ENCODE results near the gene RAB18. TPM values are rescaled to one million over a fixed set of nuclear protein-coding genes. Genes with fewer than 3 reads are reported as not detected.

Gene RAB18
- total and polyA plus RNA-seq, 2 experiments from 2014 or later: 35.5 to 77.2 TPM

DNA sequence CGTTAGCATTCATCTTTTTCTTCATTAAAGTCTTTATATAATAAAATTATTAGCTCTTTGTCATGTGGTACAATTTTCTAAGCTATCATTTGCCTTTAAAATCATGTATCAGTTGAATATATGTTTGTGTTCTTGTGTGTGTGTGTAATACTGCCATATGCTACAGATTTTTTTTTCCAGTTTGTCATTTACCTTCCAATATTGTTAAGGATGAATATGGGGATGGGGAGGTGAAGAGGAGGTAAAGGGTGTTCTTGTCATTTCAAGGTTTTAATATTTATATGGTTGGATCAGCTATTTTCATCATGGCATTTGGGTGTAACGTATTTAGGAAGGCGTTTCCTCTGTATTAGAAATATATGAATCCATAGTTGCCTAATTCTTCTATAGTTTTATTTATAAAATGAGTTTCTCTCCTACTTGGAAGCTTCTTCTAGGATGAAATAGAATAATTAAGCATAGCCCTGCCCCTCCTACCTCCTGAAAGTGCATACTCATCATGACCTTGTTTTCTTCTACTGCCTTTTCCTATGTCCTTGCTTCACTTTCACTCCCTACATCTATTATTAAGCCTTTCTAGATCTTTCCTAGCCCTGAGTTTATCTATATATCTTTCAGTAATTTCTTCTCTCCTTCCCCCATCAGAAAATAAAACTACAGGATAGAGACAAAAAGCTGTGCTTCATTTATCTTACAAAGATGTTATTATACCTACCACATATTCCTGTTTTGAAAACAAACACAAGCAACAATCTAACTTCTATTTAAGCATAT, 25.1 kb downstream of the RAB18 start:
- H3K9me2 ChIP-seq (ENCODE audit: insufficient read depth): no peaks in the 10 kb centered on the region
- ATAC-seq (no peak), DNase-seq (ENCODE audit: low spot score) (no peak)
- no peaks in the 10 kb centered on the region for H3K9me3 Mint-ChIP-seq
- TF ChIP-seq, protein P1, sequence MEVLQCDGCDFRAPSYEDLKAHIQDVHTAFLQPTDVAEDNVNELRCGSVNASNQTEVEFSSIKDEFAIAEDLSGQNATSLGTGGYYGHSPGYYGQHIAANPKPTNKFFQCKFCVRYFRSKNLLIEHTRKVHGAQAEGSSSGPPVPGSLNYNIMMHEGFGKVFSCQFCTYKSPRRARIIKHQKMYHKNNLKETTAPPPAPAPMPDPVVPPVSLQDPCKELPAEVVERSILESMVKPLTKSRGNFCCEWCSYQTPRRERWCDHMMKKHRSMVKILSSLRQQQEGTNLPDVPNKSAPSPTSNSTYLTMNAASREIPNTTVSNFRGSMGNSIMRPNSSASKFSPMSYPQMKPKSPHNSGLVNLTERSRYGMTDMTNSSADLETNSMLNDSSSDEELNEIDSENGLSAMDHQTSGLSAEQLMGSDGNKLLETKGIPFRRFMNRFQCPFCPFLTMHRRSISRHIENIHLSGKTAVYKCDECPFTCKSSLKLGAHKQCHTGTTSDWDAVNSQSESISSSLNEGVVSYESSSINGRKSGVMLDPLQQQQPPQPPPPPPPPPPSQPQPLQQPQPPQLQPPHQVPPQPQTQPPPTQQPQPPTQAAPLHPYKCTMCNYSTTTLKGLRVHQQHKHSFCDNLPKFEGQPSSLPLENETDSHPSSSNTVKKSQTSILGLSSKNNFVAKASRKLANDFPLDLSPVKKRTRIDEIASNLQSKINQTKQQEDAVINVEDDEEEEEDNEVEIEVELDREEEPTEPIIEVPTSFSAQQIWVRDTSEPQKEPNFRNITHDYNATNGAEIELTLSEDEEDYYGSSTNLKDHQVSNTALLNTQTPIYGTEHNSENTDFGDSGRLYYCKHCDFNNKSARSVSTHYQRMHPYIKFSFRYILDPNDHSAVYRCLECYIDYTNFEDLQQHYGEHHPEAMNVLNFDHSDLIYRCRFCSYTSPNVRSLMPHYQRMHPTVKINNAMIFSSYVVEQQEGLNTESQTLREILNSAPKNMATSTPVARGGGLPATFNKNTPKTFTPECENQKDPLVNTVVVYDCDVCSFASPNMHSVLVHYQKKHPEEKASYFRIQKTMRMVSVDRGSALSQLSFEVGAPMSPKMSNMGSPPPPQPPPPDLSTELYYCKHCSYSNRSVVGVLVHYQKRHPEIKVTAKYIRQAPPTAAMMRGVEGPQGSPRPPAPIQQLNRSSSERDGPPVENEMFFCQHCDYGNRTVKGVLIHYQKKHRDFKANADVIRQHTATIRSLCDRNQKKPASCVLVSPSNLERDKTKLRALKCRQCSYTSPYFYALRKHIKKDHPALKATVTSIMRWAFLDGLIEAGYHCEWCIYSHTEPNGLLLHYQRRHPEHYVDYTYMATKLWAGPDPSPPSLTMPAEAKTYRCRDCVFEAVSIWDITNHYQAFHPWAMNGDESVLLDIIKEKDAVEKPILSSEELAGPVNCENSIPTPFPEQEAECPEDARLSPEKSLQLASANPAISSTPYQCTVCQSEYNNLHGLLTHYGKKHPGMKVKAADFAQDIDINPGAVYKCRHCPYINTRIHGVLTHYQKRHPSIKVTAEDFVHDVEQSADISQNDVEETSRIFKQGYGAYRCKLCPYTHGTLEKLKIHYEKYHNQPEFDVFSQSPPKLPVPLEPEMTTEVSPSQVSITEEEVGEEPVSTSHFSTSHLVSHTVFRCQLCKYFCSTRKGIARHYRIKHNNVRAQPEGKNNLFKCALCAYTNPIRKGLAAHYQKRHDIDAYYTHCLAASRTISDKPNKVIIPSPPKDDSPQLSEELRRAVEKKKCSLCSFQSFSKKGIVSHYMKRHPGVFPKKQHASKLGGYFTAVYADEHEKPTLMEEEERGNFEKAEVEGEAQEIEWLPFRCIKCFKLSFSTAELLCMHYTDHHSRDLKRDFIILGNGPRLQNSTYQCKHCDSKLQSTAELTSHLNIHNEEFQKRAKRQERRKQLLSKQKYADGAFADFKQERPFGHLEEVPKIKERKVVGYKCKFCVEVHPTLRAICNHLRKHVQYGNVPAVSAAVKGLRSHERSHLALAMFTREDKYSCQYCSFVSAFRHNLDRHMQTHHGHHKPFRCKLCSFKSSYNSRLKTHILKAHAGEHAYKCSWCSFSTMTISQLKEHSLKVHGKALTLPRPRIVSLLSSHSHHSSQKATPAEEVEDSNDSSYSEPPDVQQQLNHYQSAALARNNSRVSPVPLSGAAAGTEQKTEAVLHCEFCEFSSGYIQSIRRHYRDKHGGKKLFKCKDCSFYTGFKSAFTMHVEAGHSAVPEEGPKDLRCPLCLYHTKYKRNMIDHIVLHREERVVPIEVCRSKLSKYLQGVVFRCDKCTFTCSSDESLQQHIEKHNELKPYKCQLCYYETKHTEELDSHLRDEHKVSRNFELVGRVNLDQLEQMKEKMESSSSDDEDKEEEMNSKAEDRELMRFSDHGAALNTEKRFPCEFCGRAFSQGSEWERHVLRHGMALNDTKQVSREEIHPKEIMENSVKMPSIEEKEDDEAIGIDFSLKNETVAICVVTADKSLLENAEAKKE (CRISPR knock-in tag; IDR thresholded peaks at IDR 0.05): no peak
- no peak for TF ChIP-seq POLR2AphosphoS5 (IDR thresholded peaks at IDR 0.05; ENCODE audit: low read depth)
- TF ChIP-seq, protein P2, sequence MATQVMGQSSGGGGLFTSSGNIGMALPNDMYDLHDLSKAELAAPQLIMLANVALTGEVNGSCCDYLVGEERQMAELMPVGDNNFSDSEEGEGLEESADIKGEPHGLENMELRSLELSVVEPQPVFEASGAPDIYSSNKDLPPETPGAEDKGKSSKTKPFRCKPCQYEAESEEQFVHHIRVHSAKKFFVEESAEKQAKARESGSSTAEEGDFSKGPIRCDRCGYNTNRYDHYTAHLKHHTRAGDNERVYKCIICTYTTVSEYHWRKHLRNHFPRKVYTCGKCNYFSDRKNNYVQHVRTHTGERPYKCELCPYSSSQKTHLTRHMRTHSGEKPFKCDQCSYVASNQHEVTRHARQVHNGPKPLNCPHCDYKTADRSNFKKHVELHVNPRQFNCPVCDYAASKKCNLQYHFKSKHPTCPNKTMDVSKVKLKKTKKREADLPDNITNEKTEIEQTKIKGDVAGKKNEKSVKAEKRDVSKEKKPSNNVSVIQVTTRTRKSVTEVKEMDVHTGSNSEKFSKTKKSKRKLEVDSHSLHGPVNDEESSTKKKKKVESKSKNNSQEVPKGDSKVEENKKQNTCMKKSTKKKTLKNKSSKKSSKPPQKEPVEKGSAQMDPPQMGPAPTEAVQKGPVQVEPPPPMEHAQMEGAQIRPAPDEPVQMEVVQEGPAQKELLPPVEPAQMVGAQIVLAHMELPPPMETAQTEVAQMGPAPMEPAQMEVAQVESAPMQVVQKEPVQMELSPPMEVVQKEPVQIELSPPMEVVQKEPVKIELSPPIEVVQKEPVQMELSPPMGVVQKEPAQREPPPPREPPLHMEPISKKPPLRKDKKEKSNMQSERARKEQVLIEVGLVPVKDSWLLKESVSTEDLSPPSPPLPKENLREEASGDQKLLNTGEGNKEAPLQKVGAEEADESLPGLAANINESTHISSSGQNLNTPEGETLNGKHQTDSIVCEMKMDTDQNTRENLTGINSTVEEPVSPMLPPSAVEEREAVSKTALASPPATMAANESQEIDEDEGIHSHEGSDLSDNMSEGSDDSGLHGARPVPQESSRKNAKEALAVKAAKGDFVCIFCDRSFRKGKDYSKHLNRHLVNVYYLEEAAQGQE (IDR thresholded peaks at IDR 0.05; ENCODE audit: unreplicated experiment): no peak
- no peak for TF ChIP-seq ZNF114 (CRISPR knock-in tag; IDR thresholded peaks at IDR 0.05)
- no peak for TF ChIP-seq EZH2phosphoT487 (IDR thresholded peaks at IDR 0.05; ENCODE audit: unreplicated experiment)
- TF ChIP-seq ZNF331 (CRISPR knock-in tag; IDR thresholded peaks at IDR 0.05; ENCODE audit: low read depth): no peak
- TF ChIP-seq, protein P3, sequence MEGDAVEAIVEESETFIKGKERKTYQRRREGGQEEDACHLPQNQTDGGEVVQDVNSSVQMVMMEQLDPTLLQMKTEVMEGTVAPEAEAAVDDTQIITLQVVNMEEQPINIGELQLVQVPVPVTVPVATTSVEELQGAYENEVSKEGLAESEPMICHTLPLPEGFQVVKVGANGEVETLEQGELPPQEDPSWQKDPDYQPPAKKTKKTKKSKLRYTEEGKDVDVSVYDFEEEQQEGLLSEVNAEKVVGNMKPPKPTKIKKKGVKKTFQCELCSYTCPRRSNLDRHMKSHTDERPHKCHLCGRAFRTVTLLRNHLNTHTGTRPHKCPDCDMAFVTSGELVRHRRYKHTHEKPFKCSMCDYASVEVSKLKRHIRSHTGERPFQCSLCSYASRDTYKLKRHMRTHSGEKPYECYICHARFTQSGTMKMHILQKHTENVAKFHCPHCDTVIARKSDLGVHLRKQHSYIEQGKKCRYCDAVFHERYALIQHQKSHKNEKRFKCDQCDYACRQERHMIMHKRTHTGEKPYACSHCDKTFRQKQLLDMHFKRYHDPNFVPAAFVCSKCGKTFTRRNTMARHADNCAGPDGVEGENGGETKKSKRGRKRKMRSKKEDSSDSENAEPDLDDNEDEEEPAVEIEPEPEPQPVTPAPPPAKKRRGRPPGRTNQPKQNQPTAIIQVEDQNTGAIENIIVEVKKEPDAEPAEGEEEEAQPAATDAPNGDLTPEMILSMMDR (conservative IDR thresholded peaks at IDR 0.05; ENCODE audit: low read depth in 2 of 2): no peak
- no peak for TF ChIP-seq CREB1 (CRISPR knock-in tag; IDR thresholded peaks at IDR 0.05; ENCODE audit: low read depth)
- TF ChIP-seq, protein P4, sequence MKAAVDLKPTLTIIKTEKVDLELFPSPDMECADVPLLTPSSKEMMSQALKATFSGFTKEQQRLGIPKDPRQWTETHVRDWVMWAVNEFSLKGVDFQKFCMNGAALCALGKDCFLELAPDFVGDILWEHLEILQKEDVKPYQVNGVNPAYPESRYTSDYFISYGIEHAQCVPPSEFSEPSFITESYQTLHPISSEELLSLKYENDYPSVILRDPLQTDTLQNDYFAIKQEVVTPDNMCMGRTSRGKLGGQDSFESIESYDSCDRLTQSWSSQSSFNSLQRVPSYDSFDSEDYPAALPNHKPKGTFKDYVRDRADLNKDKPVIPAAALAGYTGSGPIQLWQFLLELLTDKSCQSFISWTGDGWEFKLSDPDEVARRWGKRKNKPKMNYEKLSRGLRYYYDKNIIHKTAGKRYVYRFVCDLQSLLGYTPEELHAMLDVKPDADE (IDR thresholded peaks at IDR 0.05): no peak
- TF ChIP-seq NANOG (IDR thresholded peaks at IDR 0.05; ENCODE audit: borderline replicate concordance): no peak
- TF ChIP-seq JUNB (IDR thresholded peaks at IDR 0.05; ENCODE audit: unreplicated experiment): no peak
- no peak for TF ChIP-seq EZH2 (IDR thresholded peaks at IDR 0.05; ENCODE audit: low read depth, unreplicated experiment)
- TF ChIP-seq STAT1 (IDR thresholded peaks at IDR 0.05; ENCODE audit: unreplicated experiment): no peak
- peaks cover 39% of the 10 kb centered on the region; the same call in 1 of the 2 replicates for H3K79me2 ChIP-seq (replicated peaks; ENCODE audit: insufficient read depth)
- H3K4me1 Mint-ChIP-seq: peaks cover 27% of the 10 kb centered on the region
- H3K27ac ChIP-seq (ENCODE audit: low read depth): no peak overlapping the region
- H3K36me3 ChIP-seq (ENCODE audit: insufficient read depth): no peaks in the 10 kb centered on the region
- H4K20me1 ChIP-seq (replicated peaks; ENCODE audit: insufficient read depth): no peaks in the 10 kb centered on the region
- peak overlapping the region; percentile 96 for H3K27ac Mint-ChIP-seq
- peaks cover 11% of the 10 kb centered on the region; the same call in 1 of the 2 replicates for H3K4me1 ChIP-seq (ENCODE audit: insufficient read depth)
- H3K36me3 Mint-ChIP-seq (ENCODE audit: low read depth): no peaks in the 10 kb centered on the region; the same call in 1 of the 3 replicates
- H3K4me2 ChIP-seq: no peak overlapping the region
- no peaks in the 10 kb centered on the region for H3K27me3 ChIP-seq (ENCODE audit: insufficient read depth)
- H3K27me3 Mint-ChIP-seq (ENCODE audit: insufficient read depth, low read depth, poor library complexity): no peaks in the 10 kb centered on the region
- no peak overlapping the region for H2AFZ ChIP-seq
- H3F3A ChIP-seq (replicated peaks; ENCODE audit: low read depth): no peaks in the 10 kb centered on the region
- H3K4me3 ChIP-seq: no peak overlapping the region
- H3K4me3 Mint-ChIP-seq: no peak overlapping the region
